ENCODE results near the gene SEC23IP. TPM values are rescaled to one million over a fixed set of nuclear protein-coding genes. Genes with fewer than 3 reads are reported as not detected.
"Not testable (repeated sequence)": the region's sequence is repeated elsewhere in the genome, so short reads cannot be mapped to it uniquely, and the experiment has no call there.

Gene SEC23IP
- total RNA-seq (2014; rRNA removed; shearing (Covaris generic); ENCODE audit: low replicate concordance) = 5.4 and 9.8 TPM in 2 replicates

- peak within 1 kb of the TSS; percentile 86 for H3K4me3 ChIP-seq
- peak; percentile 96 for DNase-seq
- H3K9me3 ChIP-seq = 0 out of 2 replicates have a peak, but pooled peaks cover 2% of the 10 kb centered on the region
- peaks cover 17% of the 10 kb centered on the region for H3K36me3 ChIP-seq
- H3K27me3 ChIP-seq = no peaks in the 10 kb centered on the region
Observed at GRCh38 chr10:119892188-119893065, at the start of gene SEC23IP. SEC23IP (plus strand) TSS chr10:119892730; CDS start chr10:119892783, 53 bp downstream.

- H3K27me3 ChIP-seq = no peaks in the 10 kb centered on the region
- H3K36me3 ChIP-seq = peaks cover 90% of the 10 kb centered on the region
- H3K4me3 ChIP-seq = no peak overlapping the region
- no peaks in the 10 kb centered on the region for H3K9me3 ChIP-seq
- DNase-seq = no peak
Observed at GRCh38 chr10:119845656-119846055, 46.9 kb upstream of the SEC23IP start.

DNA sequence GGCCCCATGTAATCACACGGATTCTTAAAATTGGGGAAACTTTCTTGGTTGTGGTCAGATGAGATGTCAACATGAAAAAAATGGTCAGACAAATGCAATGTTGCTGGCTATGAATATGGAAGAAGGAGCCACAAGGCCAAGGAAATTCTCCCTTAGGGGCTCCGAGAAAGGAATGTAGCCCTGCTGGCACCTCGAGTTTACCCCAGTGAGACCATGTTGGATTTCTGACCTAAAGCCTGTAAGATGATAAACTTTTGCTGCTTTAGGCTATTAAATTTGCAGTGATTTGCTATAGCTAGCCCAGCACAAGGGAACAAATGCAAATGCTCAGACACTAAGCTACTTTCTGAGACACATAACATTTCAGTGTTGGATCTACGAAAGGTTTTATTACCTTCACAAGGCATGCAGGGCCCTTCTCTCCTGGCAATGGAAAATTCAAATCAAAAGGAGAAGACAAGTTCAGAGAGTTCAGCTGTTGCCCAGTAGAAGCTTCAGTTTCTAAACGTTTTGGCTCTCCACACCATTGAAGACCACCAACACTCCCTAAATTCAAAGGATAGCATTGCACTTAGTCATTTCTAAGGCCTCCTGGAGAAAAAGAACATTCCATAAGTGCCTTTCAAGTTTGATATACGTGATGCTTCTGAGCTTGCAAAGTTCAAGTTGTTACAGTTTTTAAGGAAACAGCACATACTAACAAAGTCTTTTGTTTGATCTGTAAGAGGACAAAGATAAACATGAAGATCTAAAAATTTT, 43.3 kb upstream of the SEC23IP start:
- Histone ChIP-seq H3K9me3 (no peaks in the 10 kb centered on the region), H3K27me3 (no peaks in the 10 kb centered on the region), H3K36me3 (peaks cover 81% of the 10 kb centered on the region), H3K4me3 (no peak overlapping the region)
- no peak for DNase-seq

DNA sequence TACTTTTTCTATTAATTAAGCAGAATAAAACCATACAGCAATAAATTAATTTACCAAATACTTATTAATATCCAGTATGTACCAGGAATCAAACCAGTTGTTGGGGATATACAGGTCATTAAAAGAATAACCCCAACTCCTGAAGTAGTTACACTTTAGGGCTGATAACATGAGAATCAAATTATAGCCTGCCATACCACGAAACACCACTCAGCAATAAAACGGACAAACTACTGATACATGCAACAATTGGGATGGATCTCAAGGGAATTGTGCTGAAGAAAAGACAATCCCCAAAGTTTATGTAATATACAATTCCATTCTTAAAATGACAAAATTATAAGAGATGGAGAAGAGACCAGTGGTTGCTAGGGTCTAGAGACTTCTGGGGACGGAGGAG, 42.6 kb upstream of the SEC23IP start:
- Histone ChIP-seq H3K4me3 (no peak overlapping the region), H3K27me3 (no peaks in the 10 kb centered on the region), H3K9me3 (no peaks in the 10 kb centered on the region), H3K36me3 (peaks cover 79% of the 10 kb centered on the region)
- DNase-seq = no peak

DNA sequence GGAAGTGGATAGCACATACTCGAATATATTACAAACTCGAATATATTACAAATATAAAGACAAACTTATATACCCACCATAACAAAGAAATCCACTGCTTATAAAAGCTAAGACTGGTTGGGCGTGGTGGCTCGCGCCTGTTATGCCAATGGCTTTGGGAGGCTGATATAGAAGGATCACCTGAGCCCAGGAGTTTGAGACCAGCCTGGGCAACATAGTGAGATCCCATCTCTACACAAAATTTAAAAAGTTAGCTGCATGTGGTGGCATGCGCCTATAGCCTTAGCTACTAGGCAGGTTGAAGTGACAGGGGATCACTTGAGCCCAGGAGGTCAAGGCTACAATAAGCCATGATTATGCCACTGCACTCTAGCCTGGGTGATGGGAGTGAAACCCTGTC, 40.3 kb upstream of the SEC23IP start:
- Histone ChIP-seq H3K36me3 (peaks cover 78% of the 10 kb centered on the region), H3K9me3 (no peaks in the 10 kb centered on the region), H3K4me3 (no peak overlapping the region), H3K27me3 (no peaks in the 10 kb centered on the region)
- no peak for DNase-seq

- H3K27me3 ChIP-seq = no peaks in the 10 kb centered on the region
- H3K4me3 ChIP-seq = no peak overlapping the region
- H3K36me3 ChIP-seq = peaks cover 78% of the 10 kb centered on the region
- H3K9me3 ChIP-seq = no peaks in the 10 kb centered on the region
- no peak for DNase-seq
Observed at GRCh38 chr10:119852822-119853221, 39.7 kb upstream of the SEC23IP start.

DNA sequence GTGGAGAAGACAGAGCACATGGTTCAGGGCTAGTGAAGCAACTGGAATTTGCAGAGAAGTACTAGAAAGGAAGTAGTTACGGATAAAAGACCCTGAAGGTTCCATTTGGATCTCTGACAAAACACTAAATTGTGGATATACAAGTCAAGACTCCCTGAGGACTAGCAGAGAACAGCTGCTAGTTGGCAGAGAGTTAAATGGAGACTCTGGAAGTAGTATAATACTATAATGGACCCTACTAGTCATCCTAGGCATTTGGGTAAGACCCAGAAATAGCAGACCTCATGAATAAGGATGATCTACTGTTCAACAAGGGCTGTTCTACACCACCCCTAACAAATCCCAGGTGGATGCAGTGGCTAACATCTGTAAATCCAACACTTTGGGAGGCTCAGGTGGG, 39.0 kb upstream of the SEC23IP start:
- Histone ChIP-seq H3K36me3 (peaks cover 80% of the 10 kb centered on the region), H3K4me3 (no peak overlapping the region), H3K9me3 (no peaks in the 10 kb centered on the region), H3K27me3 (no peaks in the 10 kb centered on the region)
- no peak for DNase-seq

DNA sequence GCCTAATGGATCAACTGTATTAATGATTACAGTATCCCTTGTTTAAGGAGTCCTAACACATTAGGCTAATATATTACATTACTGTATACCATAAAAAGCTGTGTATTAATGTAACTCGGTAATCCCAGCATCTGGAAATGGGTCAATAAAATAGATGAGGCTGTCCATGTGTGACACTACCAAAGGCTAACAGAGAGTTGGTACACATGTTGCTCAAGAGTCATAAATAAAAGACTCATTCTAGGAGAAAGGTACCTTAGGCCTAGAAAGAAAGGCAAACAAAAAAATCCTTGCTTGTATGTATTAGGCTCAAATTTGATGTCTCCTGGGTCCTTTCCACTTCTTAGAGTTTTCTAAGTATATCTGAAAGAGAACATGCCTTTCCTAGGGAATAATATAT, 34.5 kb upstream of the SEC23IP start:
- Histone ChIP-seq H3K4me3 (no peak overlapping the region), H3K36me3 (peaks cover 57% of the 10 kb centered on the region), H3K27me3 (no peaks in the 10 kb centered on the region), H3K9me3 (no peaks in the 10 kb centered on the region)
- no peak for DNase-seq

GRCh38 chr10:119859420-119860258, 32.9 kb upstream of the SEC23IP start:
- Histone ChIP-seq H3K27me3 (no peaks in the 10 kb centered on the region), H3K9me3 (no peaks in the 10 kb centered on the region), H3K4me3 (no peak overlapping the region), H3K36me3 (peaks cover 43% of the 10 kb centered on the region)
- DNase-seq = no peak

DNA sequence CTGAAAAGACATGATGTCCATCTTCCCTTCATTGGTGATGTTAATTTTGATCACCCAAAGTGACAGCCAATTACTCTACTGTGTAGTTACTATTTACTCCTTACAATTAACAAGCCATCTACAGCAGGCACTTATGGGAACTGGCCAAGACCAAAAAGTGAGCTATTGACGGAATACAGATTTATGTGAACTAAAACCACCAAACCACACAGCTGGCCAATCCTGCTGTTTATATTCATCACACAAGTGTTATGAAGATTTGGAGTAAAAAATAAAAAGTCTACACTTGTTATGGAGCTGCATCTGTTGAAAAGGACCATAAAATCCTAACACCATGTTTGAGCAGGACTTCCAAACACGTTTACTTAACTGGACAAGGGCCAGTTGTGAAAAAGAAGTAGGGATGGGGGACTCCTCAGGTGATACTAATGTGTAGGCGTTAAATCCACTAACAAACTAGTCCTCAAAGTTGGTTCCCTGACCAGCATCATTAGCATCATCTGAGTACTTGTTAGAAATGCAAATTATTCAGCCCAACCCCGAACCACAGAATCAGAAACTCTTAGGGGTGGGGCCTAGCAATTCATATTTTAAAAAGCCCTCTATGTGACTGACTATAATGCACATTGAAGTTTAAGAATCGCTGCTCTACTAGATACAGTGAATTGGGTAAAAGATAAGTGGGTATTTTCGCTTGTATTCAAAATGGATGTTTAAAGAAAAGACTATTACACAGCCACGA, 31.5 kb upstream of the SEC23IP start:
- H3K36me3 ChIP-seq = peaks cover 45% of the 10 kb centered on the region
- no peaks in the 10 kb centered on the region for H3K9me3 ChIP-seq
- no peak overlapping the region for H3K4me3 ChIP-seq
- no peaks in the 10 kb centered on the region for H3K27me3 ChIP-seq
- DNase-seq = no peak

DNA sequence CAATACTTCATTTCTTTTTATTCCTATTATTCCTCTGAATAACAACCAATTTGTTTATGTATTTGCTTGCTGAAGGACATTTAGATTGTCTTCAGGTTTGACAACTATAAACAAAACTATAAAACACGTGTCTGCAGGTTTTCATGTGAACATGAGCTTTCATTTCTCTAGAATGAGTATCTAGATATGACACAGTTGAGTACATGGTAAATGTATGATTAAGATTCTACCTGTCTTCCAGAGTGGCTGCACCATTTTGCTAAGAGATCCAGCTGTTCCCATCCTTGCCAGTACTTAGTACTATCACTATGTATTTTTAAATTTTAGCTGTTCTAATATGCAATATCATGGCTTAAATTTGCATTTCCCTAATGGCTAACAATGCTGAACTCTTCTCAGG, 30.0 kb upstream of the SEC23IP start:
- H3K36me3 ChIP-seq = peaks cover 31% of the 10 kb centered on the region
- no peaks in the 10 kb centered on the region for H3K27me3 ChIP-seq
- DNase-seq = no peak
- no peak overlapping the region for H3K4me3 ChIP-seq
- no peaks in the 10 kb centered on the region for H3K9me3 ChIP-seq

DNA sequence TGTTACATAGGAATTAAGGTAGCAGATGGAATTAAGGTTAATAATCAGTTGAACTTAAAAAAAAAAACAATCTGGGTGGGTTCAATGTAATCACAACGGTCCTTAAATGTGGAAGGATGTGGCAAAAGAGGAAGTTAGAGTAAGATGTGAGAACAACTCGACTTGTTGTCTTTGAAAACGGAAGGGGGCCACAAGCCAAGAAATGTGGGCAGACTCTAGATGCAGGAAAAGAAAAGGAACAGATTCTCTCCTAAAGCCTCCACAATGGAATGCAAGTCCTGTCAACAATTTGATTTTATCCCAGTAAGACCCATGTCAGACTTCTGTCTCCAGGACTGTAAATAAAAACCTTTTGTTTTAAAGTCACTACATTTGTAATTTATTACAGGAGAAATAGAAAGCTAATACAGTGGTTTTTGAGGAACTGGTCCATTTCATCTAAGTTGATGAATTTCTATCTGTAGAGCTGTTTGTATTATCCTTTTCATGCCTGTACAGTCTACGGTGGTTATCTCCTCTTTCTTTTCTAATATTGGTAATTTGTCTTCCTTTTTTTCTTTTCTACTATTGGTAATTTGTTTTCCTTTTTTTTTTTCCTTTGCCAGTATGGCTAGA, 28.5 kb upstream of the SEC23IP start:
- H3K4me3 ChIP-seq = no peak overlapping the region
- no peaks in the 10 kb centered on the region for H3K9me3 ChIP-seq
- H3K36me3 ChIP-seq = peaks cover 17% of the 10 kb centered on the region
- H3K27me3 ChIP-seq = no peaks in the 10 kb centered on the region
- no peak for DNase-seq

DNA sequence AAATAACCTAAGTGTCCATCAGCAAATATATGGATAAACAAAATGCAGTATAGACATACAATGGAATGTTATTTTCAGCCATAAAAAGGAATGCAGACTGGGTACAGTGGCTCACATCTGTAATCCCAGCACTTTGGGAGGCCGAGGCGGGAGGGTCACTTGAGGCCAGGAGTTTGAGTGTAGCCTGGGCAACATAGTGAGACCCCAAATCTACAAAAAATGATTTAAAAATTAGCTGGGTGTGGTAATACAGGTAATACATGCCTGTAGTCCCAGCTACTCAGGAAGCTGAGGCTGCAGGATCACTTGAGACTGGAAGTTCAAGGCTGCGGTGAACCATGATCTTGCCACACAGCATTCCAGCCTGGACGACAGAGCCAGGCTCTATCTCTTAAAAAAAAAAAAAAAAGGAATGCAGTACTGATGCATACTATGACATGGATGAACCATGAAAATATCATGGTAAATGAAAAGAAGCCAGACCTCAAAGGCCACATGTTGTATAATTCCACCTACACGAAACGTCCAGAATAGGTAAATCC, 26.8 kb upstream of the SEC23IP start:
- no peak for DNase-seq
- H3K36me3 ChIP-seq = peaks cover 14% of the 10 kb centered on the region
- H3K4me3 ChIP-seq = no peak overlapping the region
- no peaks in the 10 kb centered on the region for H3K9me3 ChIP-seq
- no peaks in the 10 kb centered on the region for H3K27me3 ChIP-seq

DNA sequence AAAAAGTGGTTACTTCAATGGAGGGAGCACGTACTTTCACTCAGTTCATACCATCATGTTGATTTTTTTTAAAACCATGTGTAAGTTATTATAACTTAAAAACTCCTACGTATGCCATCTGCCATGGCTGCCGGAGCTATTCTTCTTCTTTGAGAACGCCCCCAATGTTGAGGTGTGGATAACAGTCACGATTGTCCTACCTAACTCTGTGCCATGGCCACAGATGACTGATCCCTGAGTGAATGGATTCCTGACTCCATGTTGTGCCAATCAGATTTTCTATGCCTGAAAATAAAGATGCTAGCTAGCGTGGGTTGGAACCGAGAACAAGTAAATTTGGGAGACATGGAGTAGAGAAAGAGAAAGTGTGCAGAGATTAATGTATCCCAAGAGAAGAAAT, 25.2 kb upstream of the SEC23IP start:
- no peaks in the 10 kb centered on the region for H3K9me3 ChIP-seq
- DNase-seq = no peak
- no peaks in the 10 kb centered on the region for H3K27me3 ChIP-seq
- peaks cover 14% of the 10 kb centered on the region for H3K36me3 ChIP-seq
- no peak overlapping the region for H3K4me3 ChIP-seq

- not testable (repeated sequence) for H3K9me3 ChIP-seq, H3K27me3 ChIP-seq, DNase-seq
- Histone ChIP-seq H3K36me3 (peaks cover 14% of the 10 kb centered on the region), H3K4me3 (peak overlapping the region; percentile 92)
Observed at GRCh38 chr10:119869398-119869797, 23.1 kb upstream of the SEC23IP start.

Measured in MG63 (cell line).